Transverse colon (tissue), 4 donors: ENCODE measurements around the gene INTS15.

Experiments
- EP300 ChIP-seq: sonication (generic); formaldehyde crosslinking; IDR thresholded peaks from one replicate; pipeline ENCODE4 v1.6.1; 2017; ENCODE audit warnings: antibody characterized with exemption, low read depth
- POLR2AphosphoS5 ChIP-seq, 3 donors: sonication (generic); formaldehyde crosslinking; IDR thresholded peaks; one replicate each; pipeline ENCODE4 v1.6.1; 2016; ENCODE audit warnings: antibody characterized with exemption in 3 of 3
- TF ChIP-seq, protein P1 (sequence below), 5 experiments: fragments of 200-600 bp in 3 of 5; fragments of 450-650 bp in 2 of 5; sonication (generic) in 3 of 5; IDR thresholded peaks; 1 replicate in 2 of 5; 2 replicates in 3 of 5; pipeline ENCODE4 v1.5.1; 2016 to 2017; ENCODE audit warnings: antibody characterized with exemption in 5 of 5, inconsistent platforms in 3 of 5, mild to moderate bottlenecking in 2 of 5, moderate library complexity in 1 of 5

DNA sequence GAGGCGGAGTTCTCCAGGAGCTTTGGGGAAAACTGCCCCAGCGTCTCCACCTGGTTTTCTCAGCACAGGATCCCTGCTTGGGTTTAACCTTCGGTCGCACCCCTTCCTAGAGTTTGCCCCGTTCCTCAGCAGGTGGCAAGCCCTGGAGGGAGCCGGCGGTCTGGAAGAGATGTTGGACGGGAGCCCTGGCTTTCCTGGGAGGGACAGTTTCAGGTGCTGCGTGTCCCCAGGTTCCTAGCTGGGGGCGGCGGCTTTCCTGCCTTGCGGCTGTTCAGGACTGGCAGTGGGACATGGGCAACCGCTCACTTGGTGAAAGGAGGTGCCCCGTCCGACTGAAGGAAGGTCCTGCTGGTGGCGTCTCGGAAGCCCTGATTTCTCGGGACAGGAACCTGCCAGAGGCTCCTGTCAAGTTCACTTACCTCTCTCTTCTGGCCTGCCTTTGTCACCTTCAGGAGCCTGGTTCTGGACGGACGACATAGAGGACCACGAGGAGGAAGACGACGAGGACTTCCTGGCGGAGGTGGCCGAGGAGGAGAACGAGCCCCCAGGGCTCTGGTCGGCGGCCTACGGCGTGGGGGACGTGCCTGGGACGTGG, 62.1 kb downstream of the INTS15 start:
- TF ChIP-seq, protein P1, sequence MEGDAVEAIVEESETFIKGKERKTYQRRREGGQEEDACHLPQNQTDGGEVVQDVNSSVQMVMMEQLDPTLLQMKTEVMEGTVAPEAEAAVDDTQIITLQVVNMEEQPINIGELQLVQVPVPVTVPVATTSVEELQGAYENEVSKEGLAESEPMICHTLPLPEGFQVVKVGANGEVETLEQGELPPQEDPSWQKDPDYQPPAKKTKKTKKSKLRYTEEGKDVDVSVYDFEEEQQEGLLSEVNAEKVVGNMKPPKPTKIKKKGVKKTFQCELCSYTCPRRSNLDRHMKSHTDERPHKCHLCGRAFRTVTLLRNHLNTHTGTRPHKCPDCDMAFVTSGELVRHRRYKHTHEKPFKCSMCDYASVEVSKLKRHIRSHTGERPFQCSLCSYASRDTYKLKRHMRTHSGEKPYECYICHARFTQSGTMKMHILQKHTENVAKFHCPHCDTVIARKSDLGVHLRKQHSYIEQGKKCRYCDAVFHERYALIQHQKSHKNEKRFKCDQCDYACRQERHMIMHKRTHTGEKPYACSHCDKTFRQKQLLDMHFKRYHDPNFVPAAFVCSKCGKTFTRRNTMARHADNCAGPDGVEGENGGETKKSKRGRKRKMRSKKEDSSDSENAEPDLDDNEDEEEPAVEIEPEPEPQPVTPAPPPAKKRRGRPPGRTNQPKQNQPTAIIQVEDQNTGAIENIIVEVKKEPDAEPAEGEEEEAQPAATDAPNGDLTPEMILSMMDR (IDR thresholded peaks at IDR 0.05), result no peak
- TF ChIP-seq POLR2AphosphoS5 (IDR thresholded peaks at IDR 0.05), result no peak
- no peak for TF ChIP-seq EP300
